Activated CD4-positive, alpha-beta T cell treated with anti-CD3 and anti-CD28 coated beads for 1 hour (primary cell): ENCODE data around the gene PLD4.
"Not testable (repeated sequence)": the region's sequence is repeated elsewhere in the genome, so short reads cannot be mapped to it uniquely, and the experiment has no call there.

Experiments used
- DNase-seq: peaks from one replicate; pipeline ENCODE4 v3.0.0-alpha.2; 2020

The PLD4 gene

GRCh38 chr14:104886690-104887622 lies 37.7 kb upstream of the PLD4 start:
- no peak for DNase-seq

- no peak for DNase-seq
Measured at GRCh38 chr14:104887623-104888488, 36.8 kb upstream of the PLD4 start.

- DNase-seq: no peak
Measured at GRCh38 chr14:104888489-104889374, 35.9 kb upstream of the PLD4 start.

GRCh38 chr14:104889375-104889757 lies 35.3 kb upstream of the PLD4 start:
- DNase-seq: no peak

- not testable (repeated sequence) for DNase-seq
Measured at GRCh38 chr14:104890292-104890691, 34.4 kb upstream of the PLD4 start.

- DNase-seq: no peak
Measured at GRCh38 chr14:104891121-104891551, 33.5 kb upstream of the PLD4 start.

- DNase-seq: no peak
Measured at GRCh38 chr14:104891664-104892530, 32.8 kb upstream of the PLD4 start.

- no peak for DNase-seq
Measured at GRCh38 chr14:104892531-104893434, 31.9 kb upstream of the PLD4 start.

GRCh38 chr14:104893435-104894207 lies 31.1 kb upstream of the PLD4 start:
- DNase-seq: no peak

- DNase-seq: no peak
Measured at GRCh38 chr14:104894331-104895206, 30.1 kb upstream of the PLD4 start.

GRCh38 chr14:104895207-104895785 lies 29.4 kb upstream of the PLD4 start:
- DNase-seq: no peak

- DNase-seq: no peak
Measured at GRCh38 chr14:104895786-104896661, 28.7 kb upstream of the PLD4 start.

GRCh38 chr14:104897330-104898194 lies 27.1 kb upstream of the PLD4 start:
- DNase-seq: no peak

- DNase-seq: no peak
Measured at GRCh38 chr14:104898195-104898558, 26.5 kb upstream of the PLD4 start.

GRCh38 chr14:104898870-104899510 lies 25.7 kb upstream of the PLD4 start:
- DNase-seq: no peak

GRCh38 chr14:104899781-104900180 lies 24.9 kb upstream of the PLD4 start:
- DNase-seq: no peak
